Sciatic nerve (tissue), 2 donors: ENCODE measurements around the gene CLEC4M. TPM values are rescaled to one million over a fixed set of nuclear protein-coding genes. Genes with fewer than 3 reads are reported as not detected.
"Not testable (repeated sequence)": the region's sequence is repeated elsewhere in the genome, so short reads cannot be mapped to it uniquely, and the experiment has no call there.

Experiments
- ATAC-seq: fragments of 200-7000 bp; cut with Tn5 transposase; one replicate; pipeline ENCODE4 v1.9.1; 2020; ENCODE audit warnings: mild to moderate bottlenecking, moderate library complexity
- DNase-seq: peaks from one replicate; pipeline ENCODE4 v3.0.0-alpha.2; 2020; ENCODE audit warnings: low spot score
- intact Hi-C: fragments of 100-400 bp; cut with DNase I; formaldehyde crosslinking; loops from one replicate; pipeline ENCODE4 v1.14.2; 2022
- total RNA-seq: library from RNA; stranded (reverse); fragmentation: NEBNext Ultra II Directional; extraction: Animal tissue kit (Norgen Biotek cat#: 25700); gene quantifications from one replicate; pipeline ENCODE4 v1.2.1, GENCODE V29; 2021
- donor health status: DM: no; HTN: no; CAD: no.
- donor health status: DM: no; HTN: no; CAD: no.

Gene CLEC4M
- total RNA-seq, 1 donor from 2014 or later, result not detected

DNA sequence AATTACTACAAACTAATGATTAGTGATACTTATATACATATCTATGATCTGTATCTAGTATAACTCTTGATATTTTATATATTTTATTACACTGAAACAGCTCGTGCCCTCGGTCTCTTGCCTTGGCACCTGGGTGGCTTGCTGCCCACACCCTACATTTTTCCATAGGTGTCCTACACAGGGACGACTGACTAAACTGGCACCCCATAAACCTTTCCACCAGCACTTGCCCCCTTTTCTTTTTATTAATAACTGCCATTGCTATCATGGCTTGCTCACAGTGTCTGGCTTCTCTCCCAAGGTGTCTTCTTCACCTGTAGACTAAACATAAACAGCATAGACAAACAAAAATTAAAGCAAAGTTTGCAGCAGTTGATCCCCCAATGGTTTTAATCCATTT lies 30.4 kb downstream of the CLEC4M start:
- intact Hi-C loops, result no loop called here
- ATAC-seq, result no peak
- no peak for DNase-seq

GRCh38 chr19:7795555-7796161 lies 32.6 kb downstream of the CLEC4M start:
- ATAC-seq (no peak), DNase-seq (no peak)
- intact Hi-C loops, result no loop called here

DNA sequence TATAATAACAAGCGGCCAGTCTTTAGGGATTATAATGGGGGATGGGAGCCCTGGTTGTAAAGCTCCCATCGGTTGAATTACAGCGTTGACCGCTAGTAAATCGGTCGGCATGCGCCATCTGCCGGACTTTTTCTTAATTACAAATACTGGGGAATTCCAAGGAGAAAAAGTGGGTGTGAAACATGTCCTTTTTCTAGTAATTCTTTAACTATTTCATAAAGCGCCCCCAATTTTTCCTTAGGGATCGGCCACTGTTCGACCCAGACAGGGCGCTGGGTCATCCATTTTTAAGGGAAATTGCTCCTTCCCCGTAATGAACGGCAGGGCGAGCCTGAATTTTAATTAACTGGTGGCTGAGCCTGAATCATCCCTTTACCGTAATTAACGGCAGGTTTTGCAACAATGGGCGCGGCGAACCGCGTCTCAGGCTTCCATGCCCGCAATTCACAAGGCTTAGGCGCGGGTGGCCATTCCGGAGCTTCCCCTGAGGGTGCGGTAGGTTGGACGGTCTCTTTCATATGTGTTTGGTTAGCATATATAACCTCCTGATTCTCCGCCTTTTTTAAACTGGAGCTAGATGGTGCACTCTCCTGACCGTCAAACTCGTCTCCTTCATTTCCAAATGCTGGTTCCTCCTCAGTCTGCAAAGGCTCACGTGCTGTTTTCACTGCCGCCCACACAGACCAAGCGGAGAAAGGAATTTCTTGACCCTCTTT lies 36.8 kb downstream of the CLEC4M start:
- DNase-seq (peak; percentile 85), ATAC-seq (peak; percentile 77)
- intact Hi-C loops, result no loop called here

DNA sequence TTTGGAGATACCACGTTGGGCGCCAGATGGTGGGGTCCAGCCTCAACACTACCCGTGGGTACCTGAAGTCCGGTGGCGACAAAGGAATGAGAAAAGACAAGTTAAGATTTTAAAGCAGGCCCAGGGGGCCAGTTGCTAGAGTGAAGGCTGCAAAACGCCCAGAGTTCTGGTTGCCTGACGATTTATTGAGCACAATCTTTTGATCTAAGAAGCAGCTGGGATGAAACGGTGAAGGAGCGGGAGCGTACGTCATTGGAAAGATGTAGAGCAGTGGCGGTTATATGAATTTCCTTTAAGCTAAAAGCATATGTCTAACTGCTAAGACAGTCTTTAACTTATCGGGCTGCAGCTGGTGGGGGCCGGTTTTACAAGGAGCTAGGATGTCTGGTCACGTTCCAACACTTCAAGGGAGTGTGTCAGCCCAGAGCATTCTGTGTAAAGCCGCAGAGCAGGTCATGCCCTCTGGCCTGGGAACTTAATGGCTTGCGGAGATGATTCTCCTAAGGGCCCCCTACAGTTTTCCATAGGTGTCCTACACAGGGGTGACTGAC lies 38.1 kb downstream of the CLEC4M start:
- DNase-seq (no peak), ATAC-seq (no peak)
- intact Hi-C loops, result no loop called here

- DNase-seq (no peak), ATAC-seq (no peak)
- intact Hi-C loops, result no loop called here
Measured at GRCh38 chr19:7806234-7806633, 43.2 kb downstream of the CLEC4M start.

DNA sequence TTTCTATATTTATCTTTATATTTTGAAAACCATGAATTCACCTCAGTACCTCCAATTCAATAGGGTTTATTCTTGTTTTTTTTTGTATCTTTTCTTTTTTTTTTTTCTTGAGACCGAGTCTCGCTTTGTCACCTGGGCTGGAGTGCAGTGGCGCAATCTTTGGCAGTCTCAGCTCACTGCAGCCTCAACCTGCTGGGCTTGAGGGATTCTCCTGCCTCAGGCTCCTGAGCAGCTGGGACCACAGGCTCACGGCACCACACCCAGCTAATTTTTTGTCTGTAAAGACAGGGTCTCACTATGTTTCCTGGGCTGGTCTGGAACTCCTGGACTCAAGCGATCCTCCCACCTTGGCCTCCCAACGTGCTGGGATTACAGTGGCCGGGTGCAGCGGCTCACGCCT lies 43.8 kb downstream of the CLEC4M start:
- no peak for ATAC-seq
- DNase-seq, result no peak
- intact Hi-C loops, result no loop called here

GRCh38 chr19:7808108-7808507 lies 45.1 kb downstream of the CLEC4M start:
- no peak for DNase-seq
- intact Hi-C loops, result no loop called here
- ATAC-seq, result no peak

DNA sequence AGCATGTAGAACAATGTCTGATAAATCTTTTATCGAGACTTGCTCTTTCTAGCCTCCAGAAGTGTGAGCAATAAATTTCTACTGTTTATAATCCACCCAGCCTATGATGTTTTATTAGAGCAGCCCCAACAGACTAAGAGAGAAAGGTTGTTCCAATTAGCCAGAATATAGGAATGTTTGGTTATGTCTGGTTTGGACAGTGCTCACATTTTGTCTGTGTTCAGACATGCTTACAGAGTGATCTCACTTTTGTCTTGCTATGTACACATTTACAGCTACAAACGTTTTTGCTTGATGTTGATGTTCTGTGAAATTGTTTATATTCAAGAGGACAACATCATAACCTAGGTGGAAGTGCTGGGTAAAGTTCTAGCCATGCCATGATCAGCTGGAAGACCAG lies 48.9 kb downstream of the CLEC4M start:
- DNase-seq (no peak), ATAC-seq (no peak)
- intact Hi-C loops, result no loop called here

DNA sequence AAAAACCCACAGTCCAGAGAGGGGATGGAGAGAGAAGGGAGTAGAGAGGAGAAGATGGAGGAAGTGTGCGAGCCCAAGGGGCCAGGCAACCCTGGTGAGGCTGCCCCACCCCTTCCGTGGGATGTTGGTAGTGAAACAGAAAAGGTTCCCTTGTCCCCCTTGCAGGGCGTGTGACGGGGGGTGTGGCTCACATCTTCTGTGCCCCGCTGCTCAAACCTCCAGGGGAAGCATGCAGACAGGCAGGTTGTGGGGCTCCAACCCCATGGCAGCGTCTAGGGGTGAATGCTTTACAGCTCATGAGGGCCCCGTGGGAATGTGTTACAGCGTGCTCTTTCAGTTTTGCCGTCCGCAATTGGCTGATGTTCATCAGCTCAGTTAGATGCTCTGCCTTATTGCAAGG lies 52.3 kb downstream of the CLEC4M start:
- intact Hi-C loops, result no loop called here
- ATAC-seq (no peak), DNase-seq (no peak)

- DNase-seq, intact Hi-C loops, ATAC-seq: not testable (repeated sequence)
Measured at GRCh38 chr19:7816040-7816439, 53.0 kb downstream of the CLEC4M start.

GRCh38 chr19:7817801-7818200 lies 54.8 kb downstream of the CLEC4M start:
- no peak for ATAC-seq
- intact Hi-C loops, result no loop called here

GRCh38 chr19:7818806-7819205 lies 55.8 kb downstream of the CLEC4M start:
- DNase-seq (no peak), ATAC-seq (no peak)
- intact Hi-C loops, result no loop called here

More at GRCh38 chr19:7817801-7818200, 54.8 kb downstream of the CLEC4M start:
- DNase-seq, result no peak

Other genes with a start within 250 kb of the CLEC4M start
- gene ZNF358, start 247.1 kb upstream of the CLEC4M start, total RNA-seq, result 47.6 TPM
- 35.3 TPM for gene MCOLN1, start 240.6 kb upstream of the CLEC4M start, total RNA-seq
- 133 TPM for gene PNPLA6, start 227.5 kb upstream of the CLEC4M start, total RNA-seq
- not detected for gene CAMSAP3, start 167.4 kb upstream of the CLEC4M start, total RNA-seq
- 34.0 TPM for gene XAB2, start 133.7 kb upstream of the CLEC4M start, total RNA-seq
- gene PET100, start 133.4 kb upstream of the CLEC4M start, total RNA-seq, result 95.1 TPM
- gene PCP2, start 129.5 kb upstream of the CLEC4M start, total RNA-seq, result not detected
- 30.1 TPM for gene STXBP2, start 126.1 kb upstream of the CLEC4M start, total RNA-seq
- gene RETN, start 94.2 kb upstream of the CLEC4M start, total RNA-seq, result 1.1 TPM
- 2.6 TPM for gene MCEMP1, start 86.2 kb upstream of the CLEC4M start, total RNA-seq
- gene TRAPPC5, start 82.4 kb upstream of the CLEC4M start, total RNA-seq, result 58.0 TPM
- gene FCER2, start 61.1 kb upstream of the CLEC4M start, total RNA-seq, result 3.7 TPM
- 2.8 TPM for gene CLEC4G, start 31.1 kb upstream of the CLEC4M start, total RNA-seq
- 20.1 TPM for gene CD209, start 15.7 kb upstream of the CLEC4M start, total RNA-seq
- 14.2 TPM for gene EVI5L, start 67.0 kb downstream of the CLEC4M start, total RNA-seq
- 0.09 TPM for gene PRR36, start 111.1 kb downstream of the CLEC4M start, total RNA-seq
- gene LRRC8E, start 125.3 kb downstream of the CLEC4M start, total RNA-seq, result 0.09 TPM
- gene MAP2K7, start 140.6 kb downstream of the CLEC4M start, total RNA-seq, result 34.0 TPM
- not detected for gene TGFBR3L, start 151.6 kb downstream of the CLEC4M start, total RNA-seq
- 14.9 TPM for gene SNAPC2, start 157.1 kb downstream of the CLEC4M start, total RNA-seq
- gene CTXN1, start 162.9 kb downstream of the CLEC4M start, total RNA-seq, result 1.5 TPM
- gene TIMM44, start 180.4 kb downstream of the CLEC4M start, total RNA-seq, result 49.6 TPM
- 49.7 TPM for gene ELAVL1, start 242.4 kb downstream of the CLEC4M start, total RNA-seq